GM21526 (cell line): ENCODE results near the gene CRELD2.

Experiments
- ATAC-seq: cut with Tn5 transposase; IDR thresholded peaks from one replicate; pipeline ENCODE4 v1.9.1; 2021; ENCODE audit warnings: moderate library complexity; ENCODE audit not compliant: unreplicated experiment, low FRiP score

Gene CRELD2

GRCh38 chr22:49954354-49954753 lies 35.9 kb downstream of the CRELD2 start:
- ATAC-seq, result no peak

GRCh38 chr22:49954991-49955580 lies 36.7 kb downstream of the CRELD2 start:
- ATAC-seq, result no peak

- no peak for ATAC-seq
Measured at GRCh38 chr22:49955581-49956417, 37.4 kb downstream of the CRELD2 start.

GRCh38 chr22:49956418-49956770 lies 38.0 kb downstream of the CRELD2 start:
- ATAC-seq, result no peak

GRCh38 chr22:49956914-49957825 lies 38.7 kb downstream of the CRELD2 start:
- ATAC-seq, result no peak

- ATAC-seq, result no peak
Measured at GRCh38 chr22:49957826-49958365, 39.5 kb downstream of the CRELD2 start.

- ATAC-seq, result no peak
Measured at GRCh38 chr22:49958366-49958921, 40.0 kb downstream of the CRELD2 start.

GRCh38 chr22:49958931-49959781 lies 40.7 kb downstream of the CRELD2 start:
- ATAC-seq, result no peak

- ATAC-seq, result peak; percentile 9
Measured at GRCh38 chr22:49959782-49960158, 41.3 kb downstream of the CRELD2 start.

GRCh38 chr22:49960159-49961004 lies 41.9 kb downstream of the CRELD2 start, which contains the start of gene PIM3:
PIM3 (plus strand) TSS chr22:49960772; CDS start chr22:49960948, 176 bp downstream.
- ATAC-seq, result peak; percentile 44

- ATAC-seq, result no peak
Measured at GRCh38 chr22:49961005-49961600, 42.7 kb downstream of the CRELD2 start.

GRCh38 chr22:49961601-49962011 lies 43.2 kb downstream of the CRELD2 start:
- no peak for ATAC-seq

GRCh38 chr22:49962012-49962750 lies 43.7 kb downstream of the CRELD2 start:
- no peak for ATAC-seq

- no peak for ATAC-seq
Measured at GRCh38 chr22:49962751-49963646, 44.6 kb downstream of the CRELD2 start.

GRCh38 chr22:49963647-49964026 lies 45.2 kb downstream of the CRELD2 start:
- no peak for ATAC-seq
